ENCODE data around the gene TAPBPL.
"Not testable (repeated sequence)": the region's sequence is repeated elsewhere in the genome, so short reads cannot be mapped to it uniquely, and the experiment has no call there.

Gene TAPBPL

GRCh38 chr12:6451348-6452244 lies at the start of gene TAPBPL:
TSS of gene TAPBPL (plus strand) at chr12:6452042. CDS start at chr12:6452249, 207 bp downstream.
- DNase-seq: peak; percentile 51 to 93 (median 82)

- no peak for DNase-seq
Observed at GRCh38 chr12:6404390-6404789, 47.5 kb upstream of the TAPBPL start.

DNA sequence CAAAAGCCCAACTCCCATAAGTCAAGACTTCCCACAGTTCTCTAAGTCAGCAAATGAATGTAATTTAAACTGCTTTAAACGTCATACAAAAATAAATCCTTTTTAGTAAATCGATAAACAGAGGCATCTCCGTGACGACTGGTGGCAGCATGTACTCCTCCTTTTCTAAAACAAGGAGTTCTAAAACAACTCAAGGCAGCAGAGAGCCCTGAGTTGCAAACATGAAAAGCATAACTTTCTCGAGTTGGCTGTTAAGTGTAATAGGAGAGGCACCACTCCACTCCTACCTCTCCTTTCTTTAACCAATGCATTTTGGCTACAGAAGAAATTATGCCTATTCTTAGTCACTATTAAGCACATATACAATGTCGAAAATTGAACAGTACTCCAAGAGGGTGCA lies 45.9 kb upstream of the TAPBPL start:
- DNase-seq: no peak

GRCh38 chr12:6407236-6407954 lies 44.4 kb upstream of the TAPBPL start:
- DNase-seq: no peak

GRCh38 chr12:6416596-6416995 lies 35.2 kb upstream of the TAPBPL start:
- peak in 4 of 56 donors; percentile 7 to 21 (median 12) for DNase-seq

- no peak for DNase-seq
Observed at GRCh38 chr12:6418796-6419195, 33.0 kb upstream of the TAPBPL start.

DNA sequence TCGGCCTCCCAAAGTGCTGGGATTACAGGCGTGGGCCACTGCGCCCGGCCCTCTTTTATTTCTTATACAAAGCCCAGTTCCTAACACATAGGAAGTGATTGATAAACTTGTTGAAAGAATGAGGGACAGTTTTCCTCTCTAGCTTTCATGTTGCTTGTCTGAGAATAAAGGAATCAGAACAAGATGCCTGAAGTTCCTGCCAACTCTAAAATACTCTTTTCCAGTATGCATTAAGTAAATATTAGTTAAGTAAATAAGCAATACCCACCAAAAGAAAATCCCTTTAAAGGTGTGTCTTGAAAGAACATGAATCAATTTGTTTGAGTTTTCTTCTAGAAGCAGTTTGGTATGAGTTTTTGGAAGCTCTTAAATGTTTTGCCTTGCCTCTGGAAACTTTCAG lies 31.5 kb upstream of the TAPBPL start:
- DNase-seq: no peak

DNA sequence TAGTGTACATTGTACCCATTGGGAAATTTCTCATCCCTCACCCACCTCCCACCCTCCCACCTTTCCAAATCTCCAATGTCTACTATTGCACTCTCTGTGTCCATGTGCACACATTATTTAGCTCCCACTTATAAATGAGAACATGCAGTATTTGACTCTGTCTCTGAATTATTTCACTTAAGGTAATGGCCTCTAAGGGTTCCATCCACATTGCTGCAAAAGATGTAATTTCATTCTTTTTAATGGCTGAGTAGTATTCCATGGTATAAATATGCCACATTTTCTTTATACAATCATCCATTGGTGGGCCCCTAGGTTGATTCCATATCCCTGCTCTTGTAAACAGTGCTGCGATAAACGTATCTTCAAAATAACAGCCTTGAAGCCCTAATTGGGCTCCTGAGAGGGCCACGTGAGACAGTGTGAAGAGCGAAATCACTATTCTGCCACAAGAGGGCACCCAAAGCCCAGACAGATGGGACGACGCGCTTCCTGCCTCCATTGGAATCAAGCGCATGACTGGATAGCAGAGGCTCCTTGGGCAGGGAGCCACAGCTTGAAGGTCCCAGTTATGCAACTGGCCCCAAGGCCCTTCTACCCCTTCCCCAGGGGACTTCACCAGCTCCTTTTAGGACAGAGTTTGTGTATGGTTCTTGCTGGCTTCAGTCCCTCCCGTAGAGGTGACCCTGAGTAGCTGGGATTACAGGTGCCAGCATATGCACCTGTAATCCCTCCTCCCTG lies 28.4 kb upstream of the TAPBPL start:
- DNase-seq: peak in 51 of 56 donors; percentile 20 to 86 (median 56)

- DNase-seq: no peak
Observed at GRCh38 chr12:6424008-6424347, 27.9 kb upstream of the TAPBPL start.

DNA sequence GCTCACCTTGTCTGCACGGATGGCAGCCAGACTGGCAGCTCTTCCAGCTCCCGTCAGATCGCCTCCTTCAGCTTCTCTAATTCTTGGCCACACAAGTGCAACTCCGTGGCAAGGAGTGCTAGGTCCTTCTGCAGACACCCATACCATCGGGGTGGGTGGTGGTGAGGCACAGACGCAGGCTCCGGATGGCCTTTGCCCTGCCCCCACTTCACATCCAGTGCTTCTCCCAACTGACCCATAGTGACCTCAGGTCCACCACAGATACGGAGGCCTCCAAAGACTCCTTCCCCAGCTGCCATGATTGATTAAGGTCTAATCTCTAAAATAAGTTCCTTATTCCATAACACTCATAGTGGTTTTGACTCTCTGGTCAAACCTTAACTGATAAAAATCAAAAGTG lies 27.0 kb upstream of the TAPBPL start:
- DNase-seq: no peak

DNA sequence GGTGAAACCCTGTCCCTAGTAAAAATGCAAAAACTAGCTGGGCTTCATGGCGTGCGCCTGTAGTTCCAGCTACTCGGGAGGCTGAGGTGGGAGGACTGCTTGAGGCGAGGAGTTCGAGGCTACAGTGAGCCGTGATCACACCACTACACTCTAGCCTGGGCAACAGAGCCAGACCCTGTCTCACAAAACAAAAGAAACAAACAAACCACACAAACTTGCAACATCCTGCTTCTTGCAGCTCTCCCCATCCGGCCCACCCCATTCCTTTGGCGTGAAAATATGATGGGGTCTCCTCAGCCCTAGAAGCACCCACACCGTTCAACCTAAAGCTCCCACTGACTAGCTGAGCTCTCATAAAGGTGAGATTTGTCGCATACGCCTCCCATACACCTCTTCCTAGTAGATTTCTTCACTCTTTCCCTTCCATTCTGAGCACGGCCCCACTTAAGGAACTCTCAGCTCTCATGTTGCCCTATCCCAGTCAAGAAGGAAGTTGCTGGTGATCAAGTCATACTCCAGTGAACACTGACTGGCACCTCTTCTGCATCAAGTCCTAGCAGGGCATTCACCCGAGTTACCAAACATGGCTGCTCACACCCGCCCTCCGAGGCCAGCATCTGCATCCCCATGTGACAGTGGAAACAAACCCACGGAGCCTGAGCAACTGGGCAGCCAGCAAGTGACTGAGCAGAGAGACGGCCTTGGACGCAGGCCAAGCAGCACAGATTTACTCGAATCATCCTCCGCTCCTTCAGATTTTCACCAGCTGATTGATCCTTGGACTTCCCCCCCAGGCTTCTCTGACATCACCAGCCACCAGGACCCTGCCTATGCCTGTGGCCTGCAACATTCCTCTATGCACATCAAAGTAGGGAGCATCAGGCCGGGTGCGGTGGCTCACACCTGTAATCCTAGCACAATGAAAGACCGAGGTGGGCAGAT lies 26.0 kb upstream of the TAPBPL start:
- peak in 29 of 56 donors; percentile 9 to 71 (median 26) for DNase-seq

DNA sequence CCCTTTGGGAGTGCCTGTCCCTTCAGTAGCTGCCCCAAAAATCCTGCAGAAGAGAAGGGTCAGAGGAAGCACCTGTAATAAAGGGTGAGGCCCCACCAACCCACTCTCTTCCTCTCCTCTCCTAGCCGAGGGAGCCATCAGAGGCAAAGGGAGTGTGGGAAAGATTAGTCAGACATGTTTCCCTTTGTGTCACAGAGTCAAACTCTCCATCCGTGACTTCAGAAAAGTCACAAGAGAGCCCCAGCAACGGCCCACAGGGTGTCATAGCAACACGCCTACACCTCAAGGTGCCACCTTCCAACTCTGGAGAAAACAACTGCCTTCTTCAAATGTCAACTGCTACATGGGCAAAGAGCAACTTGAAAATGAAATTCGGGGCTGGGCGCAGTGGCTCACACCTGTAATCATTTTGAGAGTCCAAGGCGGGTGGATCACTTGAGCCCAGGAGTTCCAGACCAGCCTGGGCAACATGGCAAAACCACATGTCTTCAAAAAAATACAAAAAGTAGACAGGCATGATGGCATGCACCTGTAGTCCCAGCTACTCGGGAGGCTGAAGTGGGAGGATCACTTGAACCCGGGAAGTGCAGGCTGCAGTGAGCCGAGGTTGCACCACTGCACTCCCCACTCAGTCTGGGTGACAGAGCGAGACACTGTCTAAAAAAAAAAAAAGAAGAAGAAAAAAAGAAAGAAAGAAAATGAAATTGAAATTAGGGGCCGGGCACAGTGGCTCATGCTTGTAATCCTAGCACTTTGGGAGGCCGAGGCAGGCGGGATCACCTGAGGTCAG lies 24.8 kb upstream of the TAPBPL start:
- DNase-seq: peak in 2 of 56 donors; percentile 15 to 24

GRCh38 chr12:6427796-6428195 lies 24.0 kb upstream of the TAPBPL start:
- not testable (repeated sequence) for DNase-seq

DNA sequence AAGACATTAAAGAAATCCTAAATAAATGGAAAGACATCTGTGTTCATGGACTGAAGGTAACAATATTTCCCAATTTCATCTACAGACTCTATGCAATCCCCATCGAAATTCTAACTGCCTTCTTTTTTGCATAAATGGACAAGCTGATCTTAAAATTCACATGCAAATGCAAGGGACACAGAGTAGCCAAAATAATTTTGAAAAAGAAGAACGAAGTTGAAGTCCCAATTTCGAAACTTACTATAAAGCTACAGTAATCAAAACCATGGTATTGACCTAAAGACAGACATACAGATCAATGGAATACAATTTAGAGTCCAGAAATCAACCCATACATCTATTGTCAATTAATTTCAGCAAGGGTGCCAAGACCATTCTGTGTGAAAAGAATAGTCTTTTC lies 23.5 kb upstream of the TAPBPL start:
- DNase-seq: no peak

GRCh38 chr12:6430124-6430989 lies 21.5 kb upstream of the TAPBPL start:
- DNase-seq: peak in 35 of 56 donors; percentile 8 to 75 (median 32)

- no peak for DNase-seq
Observed at GRCh38 chr12:6432991-6433390, 18.9 kb upstream of the TAPBPL start.

GRCh38 chr12:6434205-6435140 lies 17.4 kb upstream of the TAPBPL start:
- no peak for DNase-seq

Measured in amygdala (tissue), 56 donors.